Measurements from ENCODE around the gene SHISAL1. TPM values are rescaled to one million over a fixed set of nuclear protein-coding genes. Genes with fewer than 3 reads are reported as not detected.

SHISAL1 gene
- total RNA-seq, 4 donors from 2014 or later = 6.6 to 20.4 (median 12.4) TPM

- no peak for DNase-seq (ENCODE audit: extremely low spot score)
- intact Hi-C loops (cut with DNase I) = no loop called here
- TF ChIP-seq CTCF (IDR thresholded peaks at IDR 0.05) (no peak), POLR2A (IDR thresholded peaks at IDR 0.05; ENCODE audit: low read depth) (no peak), EP300 (IDR thresholded peaks at IDR 0.05) (no peak), POLR2AphosphoS5 (IDR thresholded peaks at IDR 0.05) (no peak)
- H3K36me3 ChIP-seq = no peaks in the 10 kb centered on the region
- H3K4me1 ChIP-seq = peaks cover 0 to 1% (median under 1%) of the 10 kb centered on the region in 4 donors
- no peak overlapping the region for H3K27ac ChIP-seq (replicated peaks in 1 of 4)
- WGBS = 80% methylated on average over 11 of the region's 12 CpGs
- no peaks in the 10 kb centered on the region for H3K9me3 ChIP-seq
- H3K4me3 ChIP-seq = no peak overlapping the region
- peaks cover 0 to 58% (median 0%) of the 10 kb centered on the region in 4 donors for H3K27me3 ChIP-seq
Measured at GRCh38 chr22:44201665-44202064, 111.1 kb downstream of the SHISAL1 start.

GRCh38 chr22:44200855-44201550, 111.7 kb downstream of the SHISAL1 start:
- intact Hi-C loops (cut with DNase I) = no loop called here
- 84% methylated on average over 11 of the region's 17 CpGs for WGBS
- Histone ChIP-seq H3K9me3 (no peaks in the 10 kb centered on the region), H3K4me1 (peaks cover 0 to 8% (median 6%) of the 10 kb centered on the region in 4 donors), H3K4me3 (no peak overlapping the region), H3K27me3 (peaks cover 0 to 59% (median 0%) of the 10 kb centered on the region in 4 donors), H3K36me3 (no peaks in the 10 kb centered on the region), H3K27ac (replicated peaks in 1 of 4) (no peak overlapping the region)
- no peak for TF ChIP-seq CTCF (IDR thresholded peaks at IDR 0.05)
- no peak for TF ChIP-seq POLR2A (IDR thresholded peaks at IDR 0.05; ENCODE audit: low read depth)
- TF ChIP-seq POLR2AphosphoS5 (IDR thresholded peaks at IDR 0.05) = no peak
- no peak for TF ChIP-seq EP300 (IDR thresholded peaks at IDR 0.05)
- DNase-seq (ENCODE audit: extremely low spot score) = no peak

- intact Hi-C loops (cut with DNase I) = no loop called here
- no peak for TF ChIP-seq POLR2AphosphoS5 (IDR thresholded peaks at IDR 0.05)
- no peak for TF ChIP-seq POLR2A (IDR thresholded peaks at IDR 0.05; ENCODE audit: low read depth)
- no peak for TF ChIP-seq CTCF (IDR thresholded peaks at IDR 0.05)
- no peak for TF ChIP-seq EP300 (IDR thresholded peaks at IDR 0.05)
- H3K4me3 ChIP-seq = no peak overlapping the region
- no peaks in the 10 kb centered on the region for H3K9me3 ChIP-seq
- no peak overlapping the region for H3K27ac ChIP-seq (replicated peaks in 1 of 4)
- peaks cover 0 to 56% (median 0%) of the 10 kb centered on the region in 4 donors for H3K27me3 ChIP-seq
- DNase-seq (ENCODE audit: extremely low spot score) = no peak
- no peaks in the 10 kb centered on the region for H3K36me3 ChIP-seq
- WGBS = 83% methylated on average over 6 of the region's 6 CpGs
- H3K4me1 ChIP-seq = peaks cover 0 to 14% (median 11%) of the 10 kb centered on the region in 4 donors
Measured at GRCh38 chr22:44200451-44200850, 112.3 kb downstream of the SHISAL1 start.

- WGBS = 95% methylated on average over 4 of the region's 5 CpGs
- H3K27me3 ChIP-seq = peaks cover 0 to 53% (median 0%) of the 10 kb centered on the region in 4 donors
- no peaks in the 10 kb centered on the region for H3K36me3 ChIP-seq
- TF ChIP-seq EP300 (IDR thresholded peaks at IDR 0.05) (no peak), POLR2A (IDR thresholded peaks at IDR 0.05; ENCODE audit: low read depth) (no peak), CTCF (IDR thresholded peaks at IDR 0.05) (no peak), POLR2AphosphoS5 (IDR thresholded peaks at IDR 0.05) (no peak)
- no peaks in the 10 kb centered on the region for H3K9me3 ChIP-seq
- DNase-seq (ENCODE audit: extremely low spot score) = no peak
- H3K4me1 ChIP-seq = peaks cover 0 to 17% (median 13%) of the 10 kb centered on the region in 4 donors
- no peak overlapping the region for H3K4me3 ChIP-seq
- H3K27ac ChIP-seq (replicated peaks in 1 of 4) = no peak overlapping the region
- intact Hi-C loops (cut with DNase I) = no loop called here
Measured at GRCh38 chr22:44199866-44200265, 112.9 kb downstream of the SHISAL1 start.
